ENCODE data around the gene GLIS1. TPM values are rescaled to one million over a fixed set of nuclear protein-coding genes. Genes with fewer than 3 reads are reported as not detected.

Gene GLIS1
- total and polyA plus RNA-seq, 2 donors: 0.42 to 2.0 TPM

DNA sequence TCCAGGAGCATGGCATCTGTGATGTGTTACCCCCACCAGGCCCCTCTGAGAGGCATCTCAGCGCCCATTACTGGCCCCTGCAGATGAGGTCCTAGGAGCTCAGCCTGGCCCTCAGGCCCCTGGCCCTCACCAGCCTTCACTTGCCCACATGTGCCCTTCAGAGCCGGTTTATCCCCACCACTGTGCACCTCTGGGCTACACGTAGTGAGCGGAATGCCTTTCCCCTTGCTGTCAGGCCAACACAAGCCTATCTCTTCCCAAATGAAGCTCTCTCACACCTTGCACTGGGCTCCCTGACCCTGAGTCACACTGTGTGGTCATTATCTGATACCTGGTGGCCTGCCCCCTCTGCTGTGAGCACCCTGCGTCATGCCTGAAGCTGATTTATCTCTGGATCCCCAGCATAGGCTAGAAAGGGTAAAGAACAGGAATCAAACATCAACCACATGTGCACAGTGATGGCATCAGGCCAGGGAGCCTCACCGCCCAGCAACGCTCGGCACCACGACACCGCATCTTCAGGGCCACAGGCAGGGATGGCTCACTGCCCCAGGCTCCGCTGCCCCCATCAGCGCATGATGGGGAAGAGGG is 49.1 kb downstream of the GLIS1 start:
- Histone ChIP-seq H3K4me1 (ENCODE audit: insufficient read depth) (no peaks in the 10 kb centered on the region), H3K36me3 (ENCODE audit: insufficient read depth) (no peaks in the 10 kb centered on the region), H3K27ac (ENCODE audit: low read depth) (no peak overlapping the region), H3K4me3 (ENCODE audit: low read depth, low read length) (no peak overlapping the region)
- 90% methylated on average over 12 of the region's 12 CpGs for WGBS
- DNase-seq (ENCODE audit: extremely low spot score): no peak

DNA sequence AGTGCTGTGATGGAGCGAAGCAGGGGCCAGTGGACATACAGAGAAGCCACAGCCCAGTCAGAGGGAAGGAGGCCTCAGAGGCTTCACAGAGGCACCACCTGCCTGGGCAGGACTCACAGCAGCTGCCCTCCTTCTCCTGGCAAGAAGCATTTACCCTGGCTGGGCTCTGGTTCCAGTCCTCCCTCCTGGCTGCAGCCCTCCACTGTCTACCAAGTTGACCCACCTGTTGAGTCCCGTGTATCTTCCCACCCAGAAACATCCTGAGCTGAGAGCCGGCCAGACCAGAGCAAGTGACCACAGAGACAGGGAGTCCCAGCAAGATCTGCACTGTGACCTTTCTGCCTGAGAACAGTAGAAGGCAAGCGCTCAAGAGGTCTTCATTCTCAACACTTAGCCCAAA is 49.7 kb downstream of the GLIS1 start:
- WGBS: 92% methylated on average over 4 of the region's 4 CpGs
- H3K27ac ChIP-seq (ENCODE audit: low read depth): no peak overlapping the region
- no peak for DNase-seq (ENCODE audit: extremely low spot score)
- no peaks in the 10 kb centered on the region for H3K4me1 ChIP-seq (ENCODE audit: insufficient read depth)
- no peak overlapping the region for H3K4me3 ChIP-seq (ENCODE audit: low read depth, low read length)
- H3K36me3 ChIP-seq (ENCODE audit: insufficient read depth): no peaks in the 10 kb centered on the region

DNA sequence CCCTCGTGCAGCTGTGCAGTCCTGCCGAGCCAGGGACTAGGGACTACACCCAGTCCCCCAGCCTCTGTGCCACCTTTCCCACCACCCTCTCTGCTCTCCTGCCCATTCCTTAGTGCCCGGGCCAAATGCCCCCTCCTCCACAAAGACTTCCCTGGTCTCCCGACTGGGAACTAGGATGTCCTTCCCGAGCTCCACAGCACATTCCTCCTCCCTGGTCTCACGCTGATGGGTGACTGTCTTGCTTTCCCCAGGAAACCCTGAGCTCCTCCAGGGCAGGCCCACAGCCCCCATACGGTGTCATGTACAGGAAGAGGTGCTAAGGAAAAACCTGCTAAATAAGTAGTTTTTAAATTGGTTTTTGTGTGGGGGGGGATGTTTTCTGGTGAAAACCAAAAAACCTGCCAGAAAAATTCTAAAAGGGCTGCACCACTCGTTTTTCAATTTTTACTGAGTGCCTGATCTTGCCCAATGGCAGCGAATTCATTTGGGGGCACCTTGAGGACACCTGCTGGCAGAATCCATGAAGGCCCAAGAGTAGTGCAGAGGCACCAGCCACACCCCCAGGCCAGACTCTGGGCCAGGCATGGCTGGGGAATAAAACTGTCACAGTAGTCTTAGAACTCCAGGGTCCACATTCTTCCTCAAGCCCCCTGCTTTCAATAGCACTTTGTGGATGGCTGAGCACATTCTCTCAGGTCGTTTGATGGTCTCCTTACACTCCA is 50.4 kb downstream of the GLIS1 start:
- Histone ChIP-seq H3K4me1 (ENCODE audit: insufficient read depth) (no peaks in the 10 kb centered on the region), H3K36me3 (ENCODE audit: insufficient read depth) (no peaks in the 10 kb centered on the region), H3K27ac (ENCODE audit: low read depth) (no peak overlapping the region), H3K4me3 (ENCODE audit: low read depth, low read length) (no peak overlapping the region)
- DNase-seq (ENCODE audit: extremely low spot score): no peak
- 79% methylated on average over 10 of the region's 10 CpGs for WGBS

DNA sequence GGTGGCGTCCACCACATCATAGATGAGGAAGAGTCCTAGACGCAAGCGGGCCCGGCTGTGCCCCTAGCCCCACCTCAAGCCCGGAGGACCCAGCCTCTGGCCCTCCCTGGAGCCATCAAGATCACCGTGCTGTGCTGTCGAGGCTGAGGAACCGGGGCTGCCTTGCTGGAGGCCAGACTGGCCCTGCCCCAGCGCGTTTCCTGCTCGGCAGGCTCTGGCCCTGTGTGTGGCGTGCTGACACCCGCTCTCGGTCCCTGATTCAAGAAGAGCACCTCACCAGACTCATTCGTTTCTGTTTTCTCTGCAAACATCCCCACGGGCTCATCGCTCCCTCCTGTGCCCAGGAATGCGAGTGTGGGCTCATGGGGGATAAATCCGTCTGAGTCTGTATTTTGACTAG is 51.1 kb downstream of the GLIS1 start:
- Histone ChIP-seq H3K36me3 (ENCODE audit: insufficient read depth) (no peaks in the 10 kb centered on the region), H3K4me3 (ENCODE audit: low read depth, low read length) (no peak overlapping the region), H3K4me1 (ENCODE audit: insufficient read depth) (no peaks in the 10 kb centered on the region), H3K27ac (ENCODE audit: low read depth) (no peak overlapping the region)
- no peak for DNase-seq (ENCODE audit: extremely low spot score)
- 88% methylated on average over 19 of the region's 19 CpGs for WGBS

DNA sequence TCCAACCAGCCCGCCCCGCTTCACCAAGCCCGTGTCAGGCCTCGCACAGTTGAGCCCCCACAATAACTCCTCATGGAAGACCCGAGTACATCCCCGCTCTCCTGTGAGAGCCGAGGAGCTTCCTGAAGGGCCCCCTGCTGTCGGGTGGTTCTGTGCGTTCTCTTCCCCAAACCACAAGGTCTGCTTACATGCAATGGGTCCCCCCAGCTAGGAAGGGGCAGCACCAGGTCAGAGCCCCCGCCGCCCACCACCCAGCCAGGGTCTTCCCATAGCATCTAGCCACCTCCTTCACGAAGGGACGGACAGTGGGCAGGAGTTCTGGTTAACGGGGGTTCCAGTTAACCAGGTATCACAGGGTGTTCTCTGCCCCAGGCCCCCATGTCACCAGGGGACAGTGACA is 51.5 kb downstream of the GLIS1 start:
- Histone ChIP-seq H3K36me3 (ENCODE audit: insufficient read depth) (no peaks in the 10 kb centered on the region), H3K4me1 (ENCODE audit: insufficient read depth) (no peaks in the 10 kb centered on the region), H3K27ac (ENCODE audit: low read depth) (no peak overlapping the region), H3K4me3 (ENCODE audit: low read depth, low read length) (no peak overlapping the region)
- no peak for DNase-seq (ENCODE audit: extremely low spot score)
- WGBS: 93% methylated on average over 14 of the region's 14 CpGs

DNA sequence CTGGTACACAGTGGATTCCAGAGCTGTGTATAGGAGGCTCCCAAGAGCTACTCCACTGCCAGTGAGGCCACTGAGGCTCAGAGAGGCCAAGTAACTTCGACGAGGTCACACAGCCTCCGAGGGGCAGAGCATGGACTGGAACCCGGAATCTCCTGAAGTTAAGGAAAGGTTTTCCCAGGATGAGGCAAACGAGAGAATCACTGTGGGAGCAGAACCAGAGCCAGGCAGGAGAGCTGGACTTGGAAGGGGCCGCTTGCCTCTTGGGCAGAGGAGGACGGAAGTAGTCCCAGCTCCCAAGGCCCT is 52.0 kb downstream of the GLIS1 start:
- no peak overlapping the region for H3K4me3 ChIP-seq (ENCODE audit: low read depth, low read length)
- no peaks in the 10 kb centered on the region for H3K4me1 ChIP-seq (ENCODE audit: insufficient read depth)
- 95% methylated on average over 7 of the region's 7 CpGs for WGBS
- H3K27ac ChIP-seq (ENCODE audit: low read depth): no peak overlapping the region
- no peak for DNase-seq (ENCODE audit: extremely low spot score)
- no peaks in the 10 kb centered on the region for H3K36me3 ChIP-seq (ENCODE audit: insufficient read depth)

DNA sequence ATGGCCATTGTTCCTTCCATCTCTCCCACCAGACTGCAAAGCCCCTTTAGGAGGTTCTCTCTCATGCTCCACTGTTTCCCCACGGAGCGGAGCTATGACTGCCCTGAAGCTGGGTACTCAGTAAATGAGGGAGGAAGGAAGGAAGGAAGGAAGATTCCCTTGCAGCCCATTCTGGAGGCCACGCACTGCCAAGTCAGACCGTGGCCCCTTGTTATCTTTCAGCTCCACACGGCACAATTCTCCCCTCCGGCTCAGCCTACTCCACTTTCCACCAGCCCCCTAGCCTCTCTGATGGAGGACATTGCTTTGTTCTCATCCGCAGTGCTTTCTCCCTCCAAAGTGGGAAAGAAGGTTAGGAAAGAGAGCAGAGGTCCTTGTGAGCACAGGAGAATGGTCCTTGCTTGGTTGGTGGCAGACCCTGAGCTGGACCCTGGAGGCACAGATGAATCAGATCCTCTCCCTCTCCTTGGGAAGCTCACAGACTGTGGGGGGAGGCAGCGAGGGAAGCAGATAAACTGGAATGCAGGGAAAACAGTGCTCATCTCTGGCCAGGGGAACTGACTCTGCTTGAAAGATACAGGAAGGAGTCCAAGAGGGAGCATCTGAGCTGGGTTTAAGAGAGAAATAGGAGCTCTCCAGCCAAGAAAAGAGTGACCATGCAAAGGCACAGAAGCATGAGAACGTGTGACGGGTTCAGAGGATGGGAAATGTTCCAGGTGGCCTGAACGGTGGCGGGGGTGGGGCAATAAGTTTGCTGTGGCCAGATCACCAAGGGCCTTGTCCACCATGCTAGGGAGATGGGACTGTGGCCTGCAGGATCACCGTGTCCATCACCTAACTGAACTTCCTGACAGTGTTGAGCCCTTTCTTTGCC is 52.6 kb downstream of the GLIS1 start:
- WGBS: 73% methylated on average over 13 of the region's 13 CpGs
- no peak for DNase-seq (ENCODE audit: extremely low spot score)

DNA sequence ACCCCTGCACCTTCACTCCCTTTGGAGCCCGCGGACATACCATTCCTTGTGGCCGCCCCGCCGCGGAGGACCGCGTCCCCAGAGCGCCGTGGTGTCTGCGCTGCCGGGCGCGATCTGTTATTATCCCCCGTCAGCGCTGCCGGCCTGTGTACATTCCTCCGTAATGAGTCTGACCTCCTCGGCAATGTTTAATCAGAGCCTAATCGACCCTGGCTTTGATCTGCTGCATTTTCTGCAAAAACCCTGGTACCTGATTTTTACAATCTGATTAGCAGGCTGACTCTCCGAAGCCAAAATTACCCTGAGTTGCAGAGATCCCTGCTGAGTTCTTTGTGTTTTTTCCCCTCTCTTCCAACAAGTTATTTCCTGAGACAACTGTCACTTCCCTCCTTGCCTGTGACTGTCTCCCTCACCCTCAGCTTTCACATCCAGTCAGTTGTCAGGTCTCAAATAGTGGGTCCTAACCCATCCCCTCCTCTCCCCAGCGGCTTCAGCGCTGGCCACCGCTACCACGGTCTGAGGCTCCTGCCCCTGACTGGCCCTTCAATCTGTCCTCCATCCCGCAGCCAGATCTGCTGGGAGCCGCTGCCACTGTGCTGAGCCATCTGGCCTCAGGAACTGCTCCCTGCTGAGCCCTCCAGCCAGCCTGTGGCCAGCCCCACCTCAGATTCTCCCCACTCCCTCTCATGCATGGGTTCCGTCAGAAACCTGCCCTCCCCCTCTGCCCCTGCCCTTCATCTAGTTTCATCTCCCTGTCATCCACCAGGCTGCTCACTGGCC is 53.5 kb downstream of the GLIS1 start:
- no peaks in the 10 kb centered on the region for H3K4me1 ChIP-seq (ENCODE audit: insufficient read depth)
- H3K36me3 ChIP-seq (ENCODE audit: insufficient read depth): no peaks in the 10 kb centered on the region
- WGBS: 41% methylated on average over 28 of the region's 28 CpGs
- no peak for DNase-seq (ENCODE audit: extremely low spot score)
- no peak overlapping the region for H3K27ac ChIP-seq (ENCODE audit: low read depth)
- H3K4me3 ChIP-seq (ENCODE audit: low read depth, low read length): no peak overlapping the region

More for the DNA sequence above, 52.6 kb downstream of the GLIS1 start:
- no peak overlapping the region for H3K27ac ChIP-seq (ENCODE audit: low read depth)
- no peak overlapping the region for H3K4me3 ChIP-seq (ENCODE audit: low read depth, low read length)
- H3K4me1 ChIP-seq (ENCODE audit: insufficient read depth): no peaks in the 10 kb centered on the region
- no peaks in the 10 kb centered on the region for H3K36me3 ChIP-seq (ENCODE audit: insufficient read depth)

DNA sequence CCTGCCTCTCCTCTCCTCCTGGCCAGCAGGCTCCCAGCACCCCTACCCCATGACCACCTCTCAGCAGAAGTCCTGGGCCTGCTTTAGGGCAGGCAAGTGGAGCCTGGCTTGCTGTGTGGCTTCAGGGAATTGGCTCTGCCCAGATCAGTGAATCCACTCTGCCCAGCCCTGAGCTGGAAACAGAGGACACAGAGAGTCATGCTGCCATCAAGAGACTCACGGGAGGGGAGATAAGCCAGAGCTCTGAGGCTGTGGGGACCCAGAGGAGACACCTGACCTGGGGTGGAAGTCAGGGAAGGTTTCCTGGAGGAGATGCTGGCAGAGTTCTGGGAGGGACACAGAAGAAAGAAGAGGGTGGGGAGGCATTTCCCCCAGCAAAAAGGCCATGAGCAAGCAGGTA is 54.2 kb downstream of the GLIS1 start:
- 71% methylated on average over 1 of the region's 1 CpG for WGBS

DNA sequence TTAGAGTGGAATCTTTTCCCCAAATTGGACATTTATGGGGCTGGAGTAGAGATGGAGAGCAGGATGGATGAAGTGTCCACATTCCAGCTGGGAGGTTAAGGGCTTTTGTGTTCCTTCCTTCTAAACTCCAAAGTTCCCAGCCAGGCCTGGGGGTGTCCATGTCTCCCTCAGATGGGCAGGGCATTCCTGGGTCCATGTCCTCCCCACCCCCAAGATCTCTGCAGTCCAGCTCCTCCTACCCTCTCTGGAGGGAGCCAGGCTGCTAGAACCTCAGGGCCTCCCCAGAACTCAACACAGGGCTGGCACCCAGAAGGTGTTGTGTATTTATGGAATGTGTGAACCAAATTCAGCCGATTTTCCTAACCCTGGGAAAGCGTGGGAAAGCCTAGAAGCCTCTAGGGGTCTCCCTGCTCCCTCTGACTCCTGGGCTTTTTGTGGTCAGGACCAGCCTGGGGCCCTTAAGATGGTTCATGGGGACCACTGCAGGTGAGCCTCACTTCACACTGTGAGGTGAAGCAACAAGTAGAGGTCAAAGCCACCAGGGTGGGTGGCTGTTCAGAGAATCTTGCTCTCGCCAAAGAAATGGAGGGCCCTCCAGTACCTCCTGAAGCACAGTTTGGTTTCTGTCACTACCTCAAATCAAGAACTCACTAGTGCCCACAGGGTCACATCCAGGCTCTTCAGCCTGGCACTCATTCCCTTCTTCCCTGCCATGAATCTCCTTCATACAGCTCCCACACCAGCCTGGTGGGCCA is 54.8 kb downstream of the GLIS1 start:
- no peak overlapping the region for H3K4me3 ChIP-seq (ENCODE audit: low read depth, low read length)
- H3K4me1 ChIP-seq (ENCODE audit: insufficient read depth): no peaks in the 10 kb centered on the region
- 69% methylated on average over 3 of the region's 3 CpGs for WGBS
- no peak for DNase-seq (ENCODE audit: extremely low spot score)
- H3K27ac ChIP-seq (ENCODE audit: low read depth): no peak overlapping the region
- no peaks in the 10 kb centered on the region for H3K36me3 ChIP-seq (ENCODE audit: insufficient read depth)

More for the DNA sequence above, 54.2 kb downstream of the GLIS1 start:
- Histone ChIP-seq H3K36me3 (ENCODE audit: insufficient read depth) (no peaks in the 10 kb centered on the region), H3K27ac (ENCODE audit: low read depth) (no peak overlapping the region), H3K4me3 (ENCODE audit: low read depth, low read length) (no peak overlapping the region), H3K4me1 (ENCODE audit: insufficient read depth) (no peaks in the 10 kb centered on the region)
- DNase-seq (ENCODE audit: extremely low spot score): no peak

DNA sequence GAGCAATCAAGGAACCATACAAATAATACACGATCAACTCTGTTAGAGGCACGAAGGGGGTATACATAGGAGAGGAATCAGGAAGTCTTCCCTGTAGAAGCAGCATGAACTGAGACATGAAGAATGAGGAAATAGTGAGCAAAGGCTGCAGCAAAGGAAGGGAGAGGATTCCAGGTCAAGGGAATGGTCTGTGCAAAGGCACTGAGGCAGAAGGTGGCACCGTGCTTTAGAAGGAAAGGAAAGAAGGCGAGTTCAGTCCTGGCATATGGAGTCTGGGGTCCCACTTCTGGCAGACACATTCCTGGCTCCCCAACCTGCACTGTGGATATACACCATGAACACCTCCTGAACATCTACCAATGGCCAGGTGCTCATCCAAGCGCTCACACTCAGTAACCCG is 56.1 kb downstream of the GLIS1 start:
- no peaks in the 10 kb centered on the region for H3K36me3 ChIP-seq (ENCODE audit: insufficient read depth)
- H3K27ac ChIP-seq (ENCODE audit: low read depth): no peak overlapping the region
- H3K4me1 ChIP-seq (ENCODE audit: insufficient read depth): no peaks in the 10 kb centered on the region
- WGBS: 95% methylated on average over 6 of the region's 6 CpGs
- no peak for DNase-seq (ENCODE audit: extremely low spot score)
- no peak overlapping the region for H3K4me3 ChIP-seq (ENCODE audit: low read depth, low read length)

DNA sequence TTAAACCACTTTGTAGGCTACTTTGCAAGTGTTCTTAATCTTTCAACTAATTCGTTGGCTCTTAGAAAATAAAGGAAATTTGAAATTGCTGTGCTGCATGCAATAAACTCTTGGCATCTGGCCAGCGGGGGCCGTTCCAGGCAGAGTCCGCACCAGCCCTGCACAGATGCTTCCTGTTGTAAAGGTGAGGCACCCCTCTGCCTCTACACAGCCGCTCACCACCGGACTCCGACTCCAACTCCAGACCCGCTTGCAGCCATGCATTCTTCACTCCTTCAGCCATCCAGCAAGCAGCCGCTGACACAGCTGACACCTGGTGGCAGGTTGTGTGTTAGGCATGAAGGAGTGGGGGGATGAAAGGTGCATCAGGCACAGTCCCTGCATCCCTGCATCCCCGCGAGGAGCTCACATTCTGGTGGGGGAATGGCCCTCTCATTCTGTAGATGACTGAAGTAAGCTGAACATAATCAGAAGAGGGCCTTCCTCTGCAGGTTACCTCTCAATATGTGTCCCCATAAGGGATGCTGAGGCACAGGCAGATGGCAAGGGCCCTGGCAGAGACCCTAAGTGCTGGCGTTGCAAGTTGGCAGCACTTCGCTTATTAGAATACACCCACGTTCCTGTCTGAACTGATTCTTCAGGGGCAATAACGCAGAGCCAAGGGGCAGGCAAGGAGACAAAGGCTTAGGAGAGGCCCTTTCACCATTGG is 56.8 kb downstream of the GLIS1 start:
- H3K36me3 ChIP-seq (ENCODE audit: insufficient read depth): no peaks in the 10 kb centered on the region
- no peak overlapping the region for H3K27ac ChIP-seq (ENCODE audit: low read depth)
- DNase-seq (ENCODE audit: extremely low spot score): no peak
- no peak overlapping the region for H3K4me3 ChIP-seq (ENCODE audit: low read depth, low read length)
- WGBS: 37% methylated on average over 15 of the region's 15 CpGs
- no peaks in the 10 kb centered on the region for H3K4me1 ChIP-seq (ENCODE audit: insufficient read depth)
